Measurements from ENCODE around the gene CD247. TPM values are rescaled to one million over a fixed set of nuclear protein-coding genes. Genes with fewer than 3 reads are reported as not detected.

The CD247 gene
- total RNA-seq, 2 donors from 2014 or later, result 0.96 TPM; not detected in 1

- intact Hi-C loops (cut with DNase I), result loop anchor here (2.0 to 5.0 kb wide), 3 partner anchors 89 to 377 kb away; no protein-coding TSS in a partner anchor
- no peak overlapping the region for H3K4me3 ChIP-seq
- no peaks in the 10 kb centered on the region for H3K4me1 ChIP-seq (replicated peaks)
- DNase-seq (ENCODE audit: low spot score), result no peak
- H3K27me3 ChIP-seq (replicated peaks; ENCODE audit: insufficient read depth), result no peaks in the 10 kb centered on the region
- no peaks in the 10 kb centered on the region for H3K9me3 ChIP-seq
- TF ChIP-seq POLR2AphosphoS5 (IDR thresholded peaks at IDR 0.05) (no peak), POLR2A (IDR thresholded peaks at IDR 0.05) (no peak), CTCF (IDR thresholded peaks at IDR 0.05) (no peak)
- no peak overlapping the region for H3K27ac ChIP-seq
- WGBS, result 96% methylated on average over 5 of the region's 5 CpGs
- no peaks in the 10 kb centered on the region for H3K36me3 ChIP-seq
Observed at GRCh38 chr1:167443757-167444156, 74.6 kb downstream of the CD247 start.

- WGBS, result 90% methylated on average over 9 of the region's 9 CpGs
Observed at GRCh38 chr1:167442854-167443565, 75.3 kb downstream of the CD247 start.

GRCh38 chr1:167442142-167442848 lies 76.0 kb downstream of the CD247 start:
- Histone ChIP-seq H3K27ac (no peak overlapping the region), H3K4me3 (no peak overlapping the region), H3K4me1 (replicated peaks) (no peaks in the 10 kb centered on the region), H3K9me3 (no peaks in the 10 kb centered on the region), H3K36me3 (no peaks in the 10 kb centered on the region), H3K27me3 (replicated peaks; ENCODE audit: insufficient read depth) (peaks cover 2% of the 10 kb centered on the region)
- peak; percentile 83 for DNase-seq (ENCODE audit: low spot score)
- 59% methylated on average over 12 of the region's 12 CpGs for WGBS
- intact Hi-C loops (cut with DNase I), result loop anchor here (2.0 to 5.0 kb wide), 3 partner anchors 90 to 375 kb away; no protein-coding TSS in a partner anchor
- TF ChIP-seq POLR2A (IDR thresholded peaks at IDR 0.05) (no peak), CTCF (IDR thresholded peaks at IDR 0.05) (peak; percentile 58 to 90 (median 83)), POLR2AphosphoS5 (IDR thresholded peaks at IDR 0.05) (peak; percentile 52)

More at GRCh38 chr1:167442854-167443565, 75.3 kb downstream of the CD247 start:
- DNase-seq (ENCODE audit: low spot score), result no peak
- H3K36me3 ChIP-seq, result no peaks in the 10 kb centered on the region
- peaks cover 2% of the 10 kb centered on the region for H3K27me3 ChIP-seq (replicated peaks; ENCODE audit: insufficient read depth)
- H3K27ac ChIP-seq, result no peak overlapping the region
- no peak overlapping the region for H3K4me3 ChIP-seq
- intact Hi-C loops (cut with DNase I), result loop anchor here (2.0 to 5.0 kb wide), 3 partner anchors 89 to 376 kb away; no protein-coding TSS in a partner anchor
- no peaks in the 10 kb centered on the region for H3K9me3 ChIP-seq
- H3K4me1 ChIP-seq (replicated peaks), result no peaks in the 10 kb centered on the region
- TF ChIP-seq POLR2A (IDR thresholded peaks at IDR 0.05) (no peak), POLR2AphosphoS5 (IDR thresholded peaks at IDR 0.05) (no peak), CTCF (IDR thresholded peaks at IDR 0.05) (no peak)

GRCh38 chr1:167441222-167441621 lies 77.1 kb downstream of the CD247 start:
- intact Hi-C loops (cut with DNase I), result loop anchor here (5.0 kb wide), 2 partner anchors 91 to 174 kb away; no protein-coding TSS in a partner anchor

More at GRCh38 chr1:167441222-167441621, 77.1 kb downstream of the CD247 start:
- Histone ChIP-seq H3K4me3 (no peak overlapping the region), H3K27me3 (replicated peaks; ENCODE audit: insufficient read depth) (peaks cover 2% of the 10 kb centered on the region), H3K36me3 (no peaks in the 10 kb centered on the region), H3K4me1 (replicated peaks) (no peaks in the 10 kb centered on the region), H3K27ac (no peak overlapping the region), H3K9me3 (no peaks in the 10 kb centered on the region)
- WGBS, result 97% methylated on average over 3 of the region's 3 CpGs
- TF ChIP-seq POLR2A (IDR thresholded peaks at IDR 0.05), result no peak
- TF ChIP-seq CTCF (IDR thresholded peaks at IDR 0.05), result no peak
- no peak for TF ChIP-seq POLR2AphosphoS5 (IDR thresholded peaks at IDR 0.05)
- DNase-seq (ENCODE audit: low spot score), result no peak

Data from prostate gland (tissue), 2 donors.